ENCODE data around the gene FSD1L.

FSD1L gene

GRCh38 chr9:105432247-105432842 is 15.5 kb upstream of the FSD1L start:
- DNase-seq = no peak

- DNase-seq = no peak
These were observed 12.4 kb upstream of the FSD1L start for GRCh38 chr9:105435453-105435852.

GRCh38 chr9:105436783-105437182 is 11.1 kb upstream of the FSD1L start:
- DNase-seq = no peak

- no peak for DNase-seq
These were observed 10.1 kb upstream of the FSD1L start for GRCh38 chr9:105437704-105438103.

- DNase-seq = peak in 1 of 56 donors; percentile 2
These were observed 9.6 kb upstream of the FSD1L start for GRCh38 chr9:105438141-105438806.

- no peak for DNase-seq
These were observed 8.4 kb upstream of the FSD1L start for GRCh38 chr9:105439428-105439827.

GRCh38 chr9:105441616-105442160 is 6.1 kb upstream of the FSD1L start:
- peak in 2 of 56 donors; percentile 12 to 15 for DNase-seq

- DNase-seq = peak in 3 of 56 donors; percentile 4 to 21 (median 18)
These were observed 4.7 kb upstream of the FSD1L start for GRCh38 chr9:105443121-105443520.

GRCh38 chr9:105444130-105444529 is 3.7 kb upstream of the FSD1L start:
- no peak for DNase-seq

GRCh38 chr9:105445203-105445881 is 2.5 kb upstream of the FSD1L start:
- DNase-seq = peak in 9 of 56 donors; percentile 7 to 41 (median 26)

- peak in 2 of 56 donors; percentile 34 to 54 for DNase-seq
These were observed 434 bp upstream of the FSD1L start for GRCh38 chr9:105447386-105447813.

- DNase-seq = no peak
These were observed 1.2 kb downstream of the FSD1L start for GRCh38 chr9:105449081-105449480.

GRCh38 chr9:105452185-105452584 is 4.4 kb downstream of the FSD1L start:
- no peak for DNase-seq

GRCh38 chr9:105455836-105456475 is 8.1 kb downstream of the FSD1L start:
- no peak for DNase-seq

GRCh38 chr9:105457560-105458294 is 9.9 kb downstream of the FSD1L start:
- peak in 10 of 56 donors; percentile 2 to 20 (median 14) for DNase-seq

- DNase-seq = no peak
These were observed 10.6 kb downstream of the FSD1L start for GRCh38 chr9:105458404-105458803.

GRCh38 chr9:105459336-105459735 is 11.5 kb downstream of the FSD1L start:
- DNase-seq = no peak

- no peak for DNase-seq
These were observed 19.1 kb downstream of the FSD1L start for GRCh38 chr9:105466898-105467455.

GRCh38 chr9:105468875-105469274 is 21.0 kb downstream of the FSD1L start:
- no peak for DNase-seq

GRCh38 chr9:105473221-105473620 is 25.4 kb downstream of the FSD1L start:
- DNase-seq = no peak

GRCh38 chr9:105475302-105475701 is 27.5 kb downstream of the FSD1L start:
- no peak for DNase-seq

Data from amygdala (tissue), 56 donors.